Right atrium auricular region (tissue), 2 donors: ENCODE measurements around the gene DNMT3A. TPM values are rescaled to one million over a fixed set of nuclear protein-coding genes. Genes with fewer than 3 reads are reported as not detected.
A peak's percentile ranks its signal among the peaks of the same experiment; 100 is the strongest.

Experiments
- DNase-seq: peaks from one replicate; pipeline ENCODE4 v3.0.0-alpha.2; 2019; ENCODE audit warnings: low spot score
- H3K27ac ChIP-seq, 2 donors: fragments of 200-600 bp; sonication (generic); 1 replicate in 1 of 2; 2 replicates in 1 of 2; pipeline ENCODE4 v1.5.1; 2016 to 2019
- H3K27me3 ChIP-seq, 2 donors: fragments of 200-600 bp; sonication (generic); one replicate each; pipeline versions ENCODE4 v1.5.1 to v1.6.0; 2017 to 2019
- H3K36me3 ChIP-seq: fragments of 200-600 bp; sonication (generic); one replicate; pipeline ENCODE4 v1.5.1; 2016
- H3K4me1 ChIP-seq, 2 donors: fragments of 200-600 bp; sonication (generic); one replicate each; pipeline versions ENCODE4 v1.5.1 to v1.6.0; 2017 to 2019
- H3K4me3 ChIP-seq, 2 donors: fragments of 200-600 bp; sonication (generic); 1 replicate in 1 of 2; 2 replicates in 1 of 2; pipeline ENCODE4 v1.5.1; 2017 to 2019; ENCODE audit warnings: mild to moderate bottlenecking in 1 of 2, moderate library complexity in 1 of 2
- H3K9me3 ChIP-seq, 2 donors: fragments of 200-600 bp; sonication (generic); one replicate each; pipeline ENCODE4 v1.5.1; 2019
- total RNA-seq, 2 donors: library from RNA; depleted of rRNA; stranded (reverse); fragments of >200 nt; gene quantifications; one replicate each; pipeline ENCODE4 v1.1.0, GENCODE V29; 2016
- TF ChIP-seq, protein P1 (sequence below), 2 donors: fragments of 200-600 bp; sonication (generic); IDR thresholded peaks; one replicate each; pipeline ENCODE4 v1.5.1; 2019; ENCODE audit warnings: antibody characterized with exemption in 2 of 2

Gene DNMT3A
- total RNA-seq, 2 donors from 2014 or later, result 6.0 to 8.1 TPM

DNA sequence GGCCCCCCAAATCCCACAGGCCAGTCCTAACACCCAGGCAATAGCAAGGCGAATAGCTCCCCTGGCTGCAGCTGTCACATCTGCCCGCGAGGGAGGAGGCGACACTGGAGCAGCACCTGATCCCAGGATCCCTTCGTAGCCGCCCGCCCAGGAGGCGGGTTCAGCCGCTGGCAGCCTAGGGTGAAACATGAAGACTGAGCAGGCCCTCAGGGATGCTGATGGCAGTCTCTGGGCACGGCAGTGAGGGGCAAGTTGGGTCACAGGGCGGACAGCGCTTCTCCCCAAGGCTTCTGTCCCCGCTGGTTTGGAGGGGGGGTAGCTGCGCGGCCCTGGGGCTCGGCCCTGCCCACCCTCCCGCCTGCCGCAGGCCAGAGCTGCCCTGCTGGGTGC, 1.9 kb downstream of the DNMT3A start:
- Histone ChIP-seq H3K27me3 (no peaks in the 10 kb centered on the region), H3K36me3 (no peaks in the 10 kb centered on the region), H3K4me1 (peaks cover 0 to 58% of the 10 kb centered on the region in 2 donors), H3K9me3 (no peaks in the 10 kb centered on the region), H3K27ac (peak overlapping the region; percentile 85 to 93), H3K4me3 (peak overlapping the region; percentile 55 to 77)
- no peak for DNase-seq
- TF ChIP-seq, protein P1, sequence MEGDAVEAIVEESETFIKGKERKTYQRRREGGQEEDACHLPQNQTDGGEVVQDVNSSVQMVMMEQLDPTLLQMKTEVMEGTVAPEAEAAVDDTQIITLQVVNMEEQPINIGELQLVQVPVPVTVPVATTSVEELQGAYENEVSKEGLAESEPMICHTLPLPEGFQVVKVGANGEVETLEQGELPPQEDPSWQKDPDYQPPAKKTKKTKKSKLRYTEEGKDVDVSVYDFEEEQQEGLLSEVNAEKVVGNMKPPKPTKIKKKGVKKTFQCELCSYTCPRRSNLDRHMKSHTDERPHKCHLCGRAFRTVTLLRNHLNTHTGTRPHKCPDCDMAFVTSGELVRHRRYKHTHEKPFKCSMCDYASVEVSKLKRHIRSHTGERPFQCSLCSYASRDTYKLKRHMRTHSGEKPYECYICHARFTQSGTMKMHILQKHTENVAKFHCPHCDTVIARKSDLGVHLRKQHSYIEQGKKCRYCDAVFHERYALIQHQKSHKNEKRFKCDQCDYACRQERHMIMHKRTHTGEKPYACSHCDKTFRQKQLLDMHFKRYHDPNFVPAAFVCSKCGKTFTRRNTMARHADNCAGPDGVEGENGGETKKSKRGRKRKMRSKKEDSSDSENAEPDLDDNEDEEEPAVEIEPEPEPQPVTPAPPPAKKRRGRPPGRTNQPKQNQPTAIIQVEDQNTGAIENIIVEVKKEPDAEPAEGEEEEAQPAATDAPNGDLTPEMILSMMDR (IDR thresholded peaks at IDR 0.05), result peak in 1 of 2 donors; percentile 54

DNA sequence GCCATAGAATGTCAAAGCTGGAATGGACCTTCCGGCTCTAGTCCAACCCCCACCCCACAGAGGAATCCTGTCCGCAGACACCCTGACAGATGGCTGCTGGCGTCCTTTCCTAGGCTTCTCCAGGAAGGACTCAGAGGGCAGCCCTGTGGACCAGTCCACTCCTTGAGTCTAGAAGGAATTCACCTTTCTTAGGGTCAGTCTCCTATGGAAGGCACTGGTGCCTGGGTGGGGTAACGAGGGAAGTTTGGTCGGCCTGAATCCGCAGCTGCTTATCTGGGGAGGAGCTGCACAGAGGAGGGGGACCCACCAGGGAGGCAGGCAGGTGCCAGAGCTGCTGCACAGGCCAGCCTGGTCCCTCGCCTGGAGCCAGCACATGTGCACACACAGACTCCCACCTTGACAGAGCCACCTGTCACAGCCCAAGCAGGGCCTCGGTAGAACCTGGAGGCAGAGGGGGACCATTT, 2.5 kb downstream of the DNMT3A start:
- TF ChIP-seq, protein P1 (IDR thresholded peaks at IDR 0.05), result no peak
- Histone ChIP-seq H3K27me3 (no peaks in the 10 kb centered on the region), H3K27ac (peak overlapping the region; percentile 85 to 93), H3K36me3 (no peaks in the 10 kb centered on the region), H3K4me3 (no peak overlapping the region), H3K9me3 (no peaks in the 10 kb centered on the region), H3K4me1 (peaks cover 0 to 64% of the 10 kb centered on the region in 2 donors)
- no peak for DNase-seq

DNA sequence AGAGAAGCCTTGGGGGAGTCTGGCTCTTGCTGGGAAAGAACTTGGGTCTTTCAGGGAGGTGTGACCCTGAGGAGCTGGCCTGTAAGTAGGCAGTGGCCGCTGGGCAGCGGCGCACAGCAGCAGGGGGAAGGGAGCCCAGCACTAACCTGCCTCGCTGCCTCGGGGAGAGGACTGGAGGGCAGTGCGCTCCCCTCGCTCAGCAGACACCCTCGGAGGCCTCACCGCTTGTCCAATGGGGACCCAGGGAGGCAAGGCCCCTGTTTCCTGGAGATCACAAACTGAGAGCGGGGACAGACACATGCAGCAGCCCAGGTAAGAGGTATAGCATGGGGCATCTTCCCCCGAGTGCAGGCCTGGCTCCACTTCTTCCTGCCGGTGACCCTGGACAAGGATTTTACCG, 3.3 kb downstream of the DNMT3A start:
- H3K36me3 ChIP-seq, result no peaks in the 10 kb centered on the region
- H3K9me3 ChIP-seq, result no peaks in the 10 kb centered on the region
- H3K27ac ChIP-seq, result peak overlapping the region; percentile 85 to 93
- TF ChIP-seq, protein P1 (IDR thresholded peaks at IDR 0.05), result no peak
- no peak overlapping the region for H3K4me3 ChIP-seq
- H3K27me3 ChIP-seq, result no peaks in the 10 kb centered on the region
- H3K4me1 ChIP-seq, result peaks cover 0 to 72% of the 10 kb centered on the region in 2 donors
- DNase-seq, result no peak

DNA sequence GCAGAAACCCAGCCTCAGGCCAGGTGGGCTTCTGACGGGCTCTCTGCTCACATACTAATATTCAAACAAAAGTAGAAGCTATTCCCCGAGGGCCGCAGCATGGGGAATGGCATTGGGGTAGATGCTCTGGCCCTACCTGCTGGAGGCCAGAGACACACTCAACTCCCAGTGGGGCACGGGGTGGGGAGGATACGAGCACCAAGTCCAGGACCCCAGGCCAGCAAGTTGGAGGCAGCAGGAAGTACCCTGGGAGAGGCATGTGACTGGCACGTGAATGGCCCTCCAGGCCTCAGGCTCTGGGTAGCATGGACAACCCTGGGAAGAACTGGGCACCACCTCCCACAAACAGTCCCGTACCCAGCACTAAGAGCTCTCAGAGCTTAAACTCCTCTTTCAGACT, 3.8 kb downstream of the DNMT3A start:
- Histone ChIP-seq H3K27ac (peak overlapping the region; percentile 85 to 93), H3K9me3 (no peaks in the 10 kb centered on the region), H3K4me3 (no peak overlapping the region), H3K36me3 (no peaks in the 10 kb centered on the region), H3K4me1 (peaks cover 0 to 76% of the 10 kb centered on the region in 2 donors), H3K27me3 (no peaks in the 10 kb centered on the region)
- TF ChIP-seq, protein P1 (IDR thresholded peaks at IDR 0.05), result no peak
- no peak for DNase-seq

DNA sequence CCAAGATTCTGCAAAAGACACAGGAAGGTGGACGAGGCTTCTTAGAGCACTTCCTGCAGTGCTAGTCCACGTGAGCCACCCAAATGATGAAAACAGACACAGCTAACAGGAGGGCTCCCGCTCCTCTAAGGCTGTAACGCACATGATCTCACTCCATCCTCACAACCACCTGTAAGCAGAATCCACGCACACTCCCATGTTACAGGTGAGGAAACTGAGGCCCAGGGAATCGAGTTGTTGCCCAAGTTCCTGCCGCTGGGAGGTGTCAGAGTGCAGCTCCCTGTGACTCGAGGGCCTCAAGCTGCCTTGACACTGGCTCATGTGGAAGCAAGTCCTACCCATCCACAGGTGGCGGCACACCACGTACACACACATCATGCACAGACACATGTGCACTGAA, 4.4 kb downstream of the DNMT3A start:
- no peaks in the 10 kb centered on the region for H3K27me3 ChIP-seq
- H3K9me3 ChIP-seq, result no peaks in the 10 kb centered on the region
- no peak overlapping the region for H3K4me3 ChIP-seq
- DNase-seq, result no peak
- H3K27ac ChIP-seq, result no peak overlapping the region
- TF ChIP-seq, protein P1 (IDR thresholded peaks at IDR 0.05), result no peak
- peaks cover 0 to 76% of the 10 kb centered on the region in 2 donors for H3K4me1 ChIP-seq
- no peaks in the 10 kb centered on the region for H3K36me3 ChIP-seq

DNA sequence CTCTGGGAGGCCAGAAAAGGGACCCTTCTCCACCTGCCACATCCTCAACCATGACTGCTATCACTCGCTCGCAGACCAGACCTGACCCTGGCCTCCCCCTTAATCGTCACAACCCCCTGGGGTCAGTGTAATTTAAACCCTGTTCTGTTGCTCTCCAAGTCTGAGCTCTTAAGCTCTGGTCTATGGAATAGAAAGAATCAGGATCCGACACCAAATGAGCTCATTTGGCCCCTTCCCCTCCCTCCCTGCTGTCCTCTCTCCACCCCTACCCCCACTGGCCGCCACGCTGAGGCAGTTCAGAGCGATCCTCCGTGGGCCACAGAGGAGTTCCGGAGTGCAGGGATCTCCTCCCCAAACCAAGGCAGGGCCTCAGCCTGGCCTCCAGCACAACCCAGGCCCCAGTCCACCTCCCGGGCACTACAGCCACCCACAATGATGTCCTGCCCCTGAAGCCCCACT, 5.3 kb downstream of the DNMT3A start:
- no peak for DNase-seq
- TF ChIP-seq, protein P1 (IDR thresholded peaks at IDR 0.05), result no peak
- Histone ChIP-seq H3K4me3 (no peak overlapping the region), H3K27me3 (no peaks in the 10 kb centered on the region), H3K36me3 (no peaks in the 10 kb centered on the region), H3K9me3 (no peaks in the 10 kb centered on the region), H3K27ac (peak overlapping the region; percentile 49 to 53), H3K4me1 (peaks cover 0 to 85% of the 10 kb centered on the region in 2 donors)
